ENCODE measurements around the gene OCA2.

OCA2 gene

DNA sequence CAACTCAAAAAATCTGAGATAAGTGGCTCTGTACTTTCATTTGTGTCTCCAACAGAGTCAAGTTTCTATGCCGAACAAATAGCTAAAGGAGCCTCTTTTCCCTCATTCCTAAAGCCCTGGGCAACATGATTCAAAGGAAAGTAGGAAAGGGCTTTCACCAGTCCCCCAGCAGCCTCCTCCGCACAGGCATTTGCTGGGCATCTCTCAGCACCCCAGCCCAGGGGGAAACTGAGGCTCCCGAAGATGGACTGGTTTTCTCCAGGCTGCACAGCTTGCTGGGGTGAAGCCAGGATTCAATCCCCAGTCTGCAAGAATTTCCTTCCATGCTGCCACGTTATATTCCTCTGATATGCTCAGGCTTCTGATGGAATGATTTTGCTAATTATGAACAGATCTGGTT is 163.8 kb downstream of the OCA2 start:
- no peak for TF ChIP-seq TCF12 (IDR thresholded peaks at IDR 0.05; ENCODE audit: low read depth)

DNA sequence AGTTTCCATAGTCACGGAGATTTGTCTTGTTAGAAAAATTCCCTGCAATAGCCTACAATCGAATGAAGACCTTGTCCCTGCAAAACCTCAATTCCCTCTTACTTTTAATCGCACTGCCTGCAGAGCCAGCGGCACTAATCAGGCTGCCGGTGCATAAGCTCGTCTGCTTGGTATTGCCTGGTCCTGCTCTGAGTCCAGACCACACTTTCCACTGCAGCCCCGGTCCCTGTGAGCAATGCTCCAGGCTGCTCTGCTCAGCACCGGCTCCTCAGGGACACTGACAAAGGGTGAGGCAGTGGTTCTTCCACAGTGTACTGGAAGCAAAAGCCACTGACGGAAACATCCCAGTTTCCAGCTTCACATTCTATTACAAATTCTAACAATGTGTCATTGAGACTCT is 164.3 kb downstream of the OCA2 start:
- TF ChIP-seq, protein P1, sequence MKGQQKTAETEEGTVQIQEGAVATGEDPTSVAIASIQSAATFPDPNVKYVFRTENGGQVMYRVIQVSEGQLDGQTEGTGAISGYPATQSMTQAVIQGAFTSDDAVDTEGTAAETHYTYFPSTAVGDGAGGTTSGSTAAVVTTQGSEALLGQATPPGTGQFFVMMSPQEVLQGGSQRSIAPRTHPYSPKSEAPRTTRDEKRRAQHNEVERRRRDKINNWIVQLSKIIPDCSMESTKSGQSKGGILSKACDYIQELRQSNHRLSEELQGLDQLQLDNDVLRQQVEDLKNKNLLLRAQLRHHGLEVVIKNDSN (IDR thresholded peaks at IDR 0.05), result no peak

DNA sequence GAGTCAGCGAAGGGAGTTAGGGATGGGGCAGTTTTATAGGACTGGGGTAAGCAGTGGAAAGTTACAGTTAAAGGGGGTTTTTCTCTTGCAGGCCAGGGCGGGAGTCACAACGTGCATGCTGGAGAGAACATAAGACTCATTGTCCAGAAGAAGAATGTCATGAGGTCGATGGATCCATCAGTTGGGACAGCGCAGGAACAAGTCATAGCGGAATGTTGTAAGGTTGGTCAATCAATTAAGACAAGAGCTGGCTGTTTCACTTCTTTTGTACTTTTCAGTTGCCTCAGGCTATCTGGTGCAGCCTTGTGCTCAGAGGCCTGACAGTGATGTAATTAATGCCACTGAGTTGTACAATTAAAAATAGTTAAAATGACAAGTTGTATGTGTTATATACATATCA is 165.6 kb downstream of the OCA2 start:
- TF ChIP-seq CEBPB (IDR thresholded peaks at IDR 0.05) (no peak), YY1 (IDR thresholded peaks at IDR 0.05; ENCODE audit: low read depth) (no peak)

DNA sequence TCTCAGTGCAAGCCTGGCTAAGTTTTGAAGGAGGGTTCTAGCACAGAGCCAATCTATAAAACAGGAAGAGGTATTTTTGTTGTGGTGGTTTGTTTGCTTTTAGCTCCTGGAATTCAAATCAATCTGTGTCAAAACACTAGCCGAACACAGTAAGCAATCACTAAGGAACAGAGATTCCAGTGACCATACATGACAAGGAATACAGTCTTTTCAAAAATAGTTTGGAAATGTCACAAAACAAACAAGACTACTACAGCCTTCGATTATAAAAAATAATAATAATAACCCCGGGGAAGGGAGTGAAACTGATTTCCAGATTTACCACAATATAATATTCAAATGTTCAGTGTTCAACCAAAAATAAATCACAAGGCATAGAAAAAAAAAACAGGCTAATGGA is 166.5 kb downstream of the OCA2 start:
- TF ChIP-seq, protein P2, sequence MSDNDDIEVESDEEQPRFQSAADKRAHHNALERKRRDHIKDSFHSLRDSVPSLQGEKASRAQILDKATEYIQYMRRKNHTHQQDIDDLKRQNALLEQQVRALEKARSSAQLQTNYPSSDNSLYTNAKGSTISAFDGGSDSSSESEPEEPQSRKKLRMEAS (IDR thresholded peaks at IDR 0.05), result no peak
- no peak for TF ChIP-seq NFIC (IDR thresholded peaks at IDR 0.05)

DNA sequence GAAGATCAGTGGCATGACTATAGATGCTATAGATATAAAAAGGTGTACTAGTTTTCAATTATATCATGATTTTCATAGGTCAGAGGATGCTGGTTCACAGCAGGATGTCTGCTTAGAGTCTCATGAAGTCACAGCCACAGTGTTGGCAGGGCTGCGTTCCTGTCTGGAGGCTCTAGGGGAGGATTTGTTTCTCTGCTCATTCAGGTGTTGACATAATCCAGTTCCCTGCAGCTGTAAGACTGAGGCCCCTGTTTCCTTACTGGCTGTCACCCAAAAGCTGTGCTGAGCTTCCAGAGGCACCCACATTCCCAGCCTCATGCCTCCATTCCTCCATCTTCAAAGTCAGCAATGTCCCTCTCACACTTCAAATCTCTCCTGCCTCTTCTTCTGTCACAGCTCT is 170.7 kb downstream of the OCA2 start:
- TF ChIP-seq, protein P2 (IDR thresholded peaks at IDR 0.05), result no peak
- no peak for TF ChIP-seq EGR1 (IDR thresholded peaks at IDR 0.05)
- TF ChIP-seq CEBPB (IDR thresholded peaks at IDR 0.05), result no peak
- TF ChIP-seq TCF12 (IDR thresholded peaks at IDR 0.05; ENCODE audit: low read depth), result no peak
- TF ChIP-seq, protein P3, sequence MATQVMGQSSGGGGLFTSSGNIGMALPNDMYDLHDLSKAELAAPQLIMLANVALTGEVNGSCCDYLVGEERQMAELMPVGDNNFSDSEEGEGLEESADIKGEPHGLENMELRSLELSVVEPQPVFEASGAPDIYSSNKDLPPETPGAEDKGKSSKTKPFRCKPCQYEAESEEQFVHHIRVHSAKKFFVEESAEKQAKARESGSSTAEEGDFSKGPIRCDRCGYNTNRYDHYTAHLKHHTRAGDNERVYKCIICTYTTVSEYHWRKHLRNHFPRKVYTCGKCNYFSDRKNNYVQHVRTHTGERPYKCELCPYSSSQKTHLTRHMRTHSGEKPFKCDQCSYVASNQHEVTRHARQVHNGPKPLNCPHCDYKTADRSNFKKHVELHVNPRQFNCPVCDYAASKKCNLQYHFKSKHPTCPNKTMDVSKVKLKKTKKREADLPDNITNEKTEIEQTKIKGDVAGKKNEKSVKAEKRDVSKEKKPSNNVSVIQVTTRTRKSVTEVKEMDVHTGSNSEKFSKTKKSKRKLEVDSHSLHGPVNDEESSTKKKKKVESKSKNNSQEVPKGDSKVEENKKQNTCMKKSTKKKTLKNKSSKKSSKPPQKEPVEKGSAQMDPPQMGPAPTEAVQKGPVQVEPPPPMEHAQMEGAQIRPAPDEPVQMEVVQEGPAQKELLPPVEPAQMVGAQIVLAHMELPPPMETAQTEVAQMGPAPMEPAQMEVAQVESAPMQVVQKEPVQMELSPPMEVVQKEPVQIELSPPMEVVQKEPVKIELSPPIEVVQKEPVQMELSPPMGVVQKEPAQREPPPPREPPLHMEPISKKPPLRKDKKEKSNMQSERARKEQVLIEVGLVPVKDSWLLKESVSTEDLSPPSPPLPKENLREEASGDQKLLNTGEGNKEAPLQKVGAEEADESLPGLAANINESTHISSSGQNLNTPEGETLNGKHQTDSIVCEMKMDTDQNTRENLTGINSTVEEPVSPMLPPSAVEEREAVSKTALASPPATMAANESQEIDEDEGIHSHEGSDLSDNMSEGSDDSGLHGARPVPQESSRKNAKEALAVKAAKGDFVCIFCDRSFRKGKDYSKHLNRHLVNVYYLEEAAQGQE (IDR thresholded peaks at IDR 0.05; ENCODE audit: low read depth), result no peak
- no peak for TF ChIP-seq EP300 (IDR thresholded peaks at IDR 0.05; ENCODE audit: borderline replicate concordance)
- no peak for TF ChIP-seq TAF1 (IDR thresholded peaks at IDR 0.05; ENCODE audit: low read depth)
- TF ChIP-seq NFIC (IDR thresholded peaks at IDR 0.05), result no peak
- TF ChIP-seq ZBTB7A (IDR thresholded peaks at IDR 0.05; ENCODE audit: low read depth), result no peak
- no peak for TF ChIP-seq RAD21 (IDR thresholded peaks at IDR 0.05; ENCODE audit: low read depth)
- no peak for TF ChIP-seq TEAD4 (IDR thresholded peaks at IDR 0.05)
- no peak for TF ChIP-seq YY1 (IDR thresholded peaks at IDR 0.05; ENCODE audit: low read depth)
- TF ChIP-seq, protein P1 (IDR thresholded peaks at IDR 0.05), result no peak
- no peak for TF ChIP-seq CREB1 (IDR thresholded peaks at IDR 0.05; ENCODE audit: low read depth)
- no peak for TF ChIP-seq FOXM1 (IDR thresholded peaks at IDR 0.05; ENCODE audit: borderline replicate concordance, low read depth)

DNA sequence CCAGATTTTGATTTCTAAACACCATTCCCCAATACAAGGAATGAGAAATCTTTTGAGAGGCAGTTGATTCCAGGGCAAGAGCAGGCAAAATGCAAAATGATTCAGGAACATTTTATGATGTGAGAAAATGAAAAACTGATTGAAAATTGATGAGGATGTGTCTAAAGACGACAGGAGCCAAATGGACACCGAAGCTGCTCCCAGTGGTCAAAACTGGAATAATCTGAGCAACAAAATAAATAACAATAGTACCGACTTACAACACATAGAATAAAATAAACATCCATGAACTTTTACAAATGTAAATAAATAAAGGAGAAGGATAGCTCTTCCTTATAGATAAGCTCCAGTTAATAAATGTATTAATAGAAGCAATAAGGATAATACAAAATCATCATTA is 186.8 kb downstream of the OCA2 start:
- TF ChIP-seq EP300 (IDR thresholded peaks at IDR 0.05; ENCODE audit: borderline replicate concordance) (no peak), RAD21 (IDR thresholded peaks at IDR 0.05; ENCODE audit: low read depth) (no peak), ZBTB7A (IDR thresholded peaks at IDR 0.05; ENCODE audit: low read depth) (no peak), TAF1 (IDR thresholded peaks at IDR 0.05; ENCODE audit: low read depth) (no peak), EGR1 (IDR thresholded peaks at IDR 0.05) (no peak), CEBPB (IDR thresholded peaks at IDR 0.05) (no peak), NFIC (IDR thresholded peaks at IDR 0.05) (no peak), TCF12 (IDR thresholded peaks at IDR 0.05; ENCODE audit: low read depth) (no peak), CREB1 (IDR thresholded peaks at IDR 0.05; ENCODE audit: low read depth) (no peak), YY1 (IDR thresholded peaks at IDR 0.05; ENCODE audit: low read depth) (no peak), FOXM1 (IDR thresholded peaks at IDR 0.05; ENCODE audit: borderline replicate concordance, low read depth) (no peak), TEAD4 (IDR thresholded peaks at IDR 0.05) (no peak)
- TF ChIP-seq, protein P2 (IDR thresholded peaks at IDR 0.05), result no peak
- TF ChIP-seq, protein P3 (IDR thresholded peaks at IDR 0.05; ENCODE audit: low read depth), result no peak
- TF ChIP-seq, protein P1 (IDR thresholded peaks at IDR 0.05), result no peak

DNA sequence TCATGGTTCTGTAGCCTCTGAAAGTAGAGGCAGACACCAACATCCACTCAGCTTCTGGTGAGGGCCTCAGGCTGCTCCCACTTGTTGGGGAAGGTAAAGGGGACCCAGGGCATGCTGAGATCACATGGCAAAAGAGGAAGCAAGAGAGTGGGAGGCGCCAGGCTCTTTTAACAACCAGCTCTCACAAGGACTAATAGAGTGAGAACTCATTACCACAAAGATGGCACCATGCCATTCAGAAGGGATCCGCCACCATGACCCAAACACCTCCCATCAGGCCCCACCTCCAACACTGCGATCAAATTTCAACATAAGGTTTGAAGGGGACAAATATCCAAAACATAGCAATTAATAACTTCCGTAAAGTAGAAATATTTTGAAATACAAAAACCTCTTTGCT is 192.3 kb downstream of the OCA2 start:
- TF ChIP-seq, protein P2 (IDR thresholded peaks at IDR 0.05), result no peak
- TF ChIP-seq, protein P1 (IDR thresholded peaks at IDR 0.05), result no peak
- TF ChIP-seq TEAD4 (IDR thresholded peaks at IDR 0.05), result no peak
- TF ChIP-seq FOXM1 (IDR thresholded peaks at IDR 0.05; ENCODE audit: borderline replicate concordance, low read depth), result no peak
- TF ChIP-seq CEBPB (IDR thresholded peaks at IDR 0.05), result no peak
- no peak for TF ChIP-seq RAD21 (IDR thresholded peaks at IDR 0.05; ENCODE audit: low read depth)
- no peak for TF ChIP-seq YY1 (IDR thresholded peaks at IDR 0.05; ENCODE audit: low read depth)
- TF ChIP-seq, protein P3 (IDR thresholded peaks at IDR 0.05; ENCODE audit: low read depth), result no peak
- TF ChIP-seq EP300 (IDR thresholded peaks at IDR 0.05; ENCODE audit: borderline replicate concordance), result no peak
- TF ChIP-seq TAF1 (IDR thresholded peaks at IDR 0.05; ENCODE audit: low read depth), result no peak
- no peak for TF ChIP-seq ZBTB7A (IDR thresholded peaks at IDR 0.05; ENCODE audit: low read depth)
- TF ChIP-seq CREB1 (IDR thresholded peaks at IDR 0.05; ENCODE audit: low read depth), result no peak
